HG03439 (cell line): ENCODE measurements around the gene MICAL3.

ENCODE experiments used
- ATAC-seq: cut with Tn5 transposase; IDR thresholded peaks from one replicate; pipeline ENCODE4 v1.9.1; 2021; ENCODE audit warnings: mild to moderate bottlenecking, moderate library complexity; ENCODE audit not compliant: unreplicated experiment

The MICAL3 gene

DNA sequence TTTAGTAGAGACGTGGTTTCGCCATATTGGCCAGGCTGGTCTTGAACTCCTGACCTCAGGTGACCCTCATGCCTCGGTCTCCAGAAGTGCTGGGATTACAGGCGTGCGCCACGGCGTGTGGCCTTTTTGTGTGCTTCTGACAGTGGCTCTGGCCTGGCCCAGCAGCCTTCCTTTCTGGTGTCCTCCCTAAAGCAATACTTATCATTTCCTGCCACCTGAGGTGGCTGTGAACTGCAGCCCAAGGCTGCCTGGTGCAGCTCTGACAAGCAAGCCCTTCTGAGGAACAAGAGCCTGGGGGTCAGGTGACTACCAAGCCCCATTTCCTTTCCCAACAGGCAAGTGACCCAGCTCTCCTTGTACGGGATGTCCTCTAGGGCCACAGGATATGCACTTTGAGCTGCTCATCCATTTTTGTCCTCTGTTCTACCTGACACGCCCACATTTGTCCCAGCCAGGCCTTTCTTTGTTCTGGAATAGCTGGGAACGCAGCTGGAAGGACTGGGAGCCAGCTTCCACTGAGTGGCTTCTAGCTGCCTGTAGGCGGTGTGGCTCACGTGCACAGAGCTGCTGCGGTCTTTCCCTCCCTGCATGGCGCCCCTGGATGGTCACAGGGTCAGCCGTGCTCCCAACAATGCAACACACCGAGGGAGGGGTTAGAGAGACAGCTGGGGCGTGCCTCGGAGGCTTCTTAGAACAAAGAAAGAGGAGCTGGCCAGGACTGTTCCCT is 237.8 kb downstream of the MICAL3 start:
- no peak for ATAC-seq

DNA sequence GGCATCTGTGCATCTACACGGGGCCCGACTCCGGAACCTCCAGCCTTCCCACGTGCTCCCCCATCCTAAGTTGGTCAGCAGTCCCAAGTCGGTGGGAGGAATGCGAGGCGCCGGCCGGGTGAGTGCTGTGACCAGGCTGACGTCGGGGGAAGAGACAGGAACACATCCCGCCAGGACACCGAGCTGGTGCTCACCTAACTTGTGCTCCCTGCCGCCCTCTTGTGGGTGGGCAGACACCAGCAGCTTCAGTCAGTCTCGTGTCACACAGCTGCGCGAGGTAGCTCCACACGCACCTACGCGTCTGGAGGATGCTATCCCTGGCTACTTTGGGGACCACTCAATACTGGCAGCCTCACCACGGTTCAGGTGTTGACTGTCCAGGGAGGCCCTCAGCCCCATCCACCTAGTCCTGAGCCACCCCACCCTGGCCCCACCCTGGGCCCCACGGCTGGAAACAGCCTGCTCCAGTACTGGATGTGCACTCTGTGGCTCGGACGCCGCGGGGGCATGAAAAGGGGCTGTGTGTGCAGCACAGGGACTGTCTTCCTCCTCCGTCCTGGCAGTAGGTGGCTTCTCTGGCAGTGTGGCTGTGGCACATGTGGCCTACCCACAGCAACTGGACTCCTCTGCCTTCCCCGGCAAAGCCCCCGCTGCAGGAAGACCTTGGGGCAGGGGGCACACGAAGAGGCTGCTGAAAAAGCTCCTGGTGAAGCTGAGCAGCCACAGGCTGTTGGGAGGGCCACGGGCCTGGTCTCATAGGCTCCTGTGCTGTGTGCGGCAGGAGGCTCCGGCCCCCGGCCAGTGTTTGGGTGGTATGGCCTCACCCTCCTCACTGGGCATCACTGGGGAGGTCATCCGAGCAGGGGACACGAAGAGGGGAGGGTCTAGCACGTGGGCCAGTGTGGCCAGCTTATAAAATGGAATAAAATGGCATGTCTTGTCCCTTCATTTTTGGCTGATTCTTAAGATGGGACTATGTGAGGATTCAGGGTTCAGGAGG is 238.9 kb downstream of the MICAL3 start:
- ATAC-seq: no peak

- ATAC-seq: no peak
Observed at GRCh38 chr22:17784776-17785175, 239.6 kb downstream of the MICAL3 start.

- no peak for ATAC-seq
Observed at GRCh38 chr22:17783773-17784480, 240.4 kb downstream of the MICAL3 start.

- ATAC-seq: no peak
Observed at GRCh38 chr22:17783312-17783711, 241.0 kb downstream of the MICAL3 start.

- no peak for ATAC-seq
Observed at GRCh38 chr22:17782621-17783020, 241.7 kb downstream of the MICAL3 start.

DNA sequence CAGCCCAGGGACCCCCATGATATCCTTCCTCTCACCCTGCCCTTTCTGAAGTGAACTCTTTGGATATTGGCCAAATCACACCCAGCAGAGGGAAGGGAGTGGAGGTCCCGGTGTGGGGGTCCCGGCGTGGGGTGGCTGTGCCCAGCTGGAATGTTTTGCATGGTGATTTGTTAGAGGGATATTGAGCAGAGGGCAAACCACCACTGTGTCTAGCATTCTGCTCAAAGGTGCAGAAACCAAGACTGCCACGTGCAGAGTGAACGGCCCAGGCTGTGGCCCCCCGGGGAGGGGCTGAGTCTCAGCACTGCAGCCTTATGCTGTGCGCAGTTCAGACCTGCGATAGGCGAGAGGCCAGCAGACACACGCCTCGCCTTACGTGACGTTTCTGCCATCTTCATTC is 242.2 kb downstream of the MICAL3 start:
- ATAC-seq: no peak

- no peak for ATAC-seq
Observed at GRCh38 chr22:17781319-17782031, 242.9 kb downstream of the MICAL3 start.

GRCh38 chr22:17780741-17781318 is 243.5 kb downstream of the MICAL3 start:
- ATAC-seq: no peak

- no peak for ATAC-seq
Observed at GRCh38 chr22:17780116-17780740, 244.1 kb downstream of the MICAL3 start.

GRCh38 chr22:17779286-17780115 is 244.9 kb downstream of the MICAL3 start:
- ATAC-seq: no peak

GRCh38 chr22:17778412-17778976 is 245.9 kb downstream of the MICAL3 start:
- ATAC-seq: no peak

DNA sequence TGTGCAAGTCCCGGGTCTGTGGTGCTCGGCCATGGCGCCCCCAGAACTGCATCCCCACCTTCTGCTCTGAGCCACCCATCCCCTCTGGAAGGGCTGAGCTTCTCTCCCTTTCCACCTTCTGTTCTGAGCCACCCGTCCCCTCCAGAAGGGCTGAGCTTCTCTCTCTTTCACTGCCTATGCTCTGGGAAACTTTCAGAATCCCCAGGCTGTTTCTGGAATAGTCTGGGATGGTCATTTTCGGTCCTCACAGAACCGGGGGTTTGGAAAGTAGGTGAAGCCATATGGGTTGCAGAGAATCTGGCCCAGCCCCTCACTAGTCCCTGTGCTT is 246.7 kb downstream of the MICAL3 start:
- no peak for ATAC-seq

DNA sequence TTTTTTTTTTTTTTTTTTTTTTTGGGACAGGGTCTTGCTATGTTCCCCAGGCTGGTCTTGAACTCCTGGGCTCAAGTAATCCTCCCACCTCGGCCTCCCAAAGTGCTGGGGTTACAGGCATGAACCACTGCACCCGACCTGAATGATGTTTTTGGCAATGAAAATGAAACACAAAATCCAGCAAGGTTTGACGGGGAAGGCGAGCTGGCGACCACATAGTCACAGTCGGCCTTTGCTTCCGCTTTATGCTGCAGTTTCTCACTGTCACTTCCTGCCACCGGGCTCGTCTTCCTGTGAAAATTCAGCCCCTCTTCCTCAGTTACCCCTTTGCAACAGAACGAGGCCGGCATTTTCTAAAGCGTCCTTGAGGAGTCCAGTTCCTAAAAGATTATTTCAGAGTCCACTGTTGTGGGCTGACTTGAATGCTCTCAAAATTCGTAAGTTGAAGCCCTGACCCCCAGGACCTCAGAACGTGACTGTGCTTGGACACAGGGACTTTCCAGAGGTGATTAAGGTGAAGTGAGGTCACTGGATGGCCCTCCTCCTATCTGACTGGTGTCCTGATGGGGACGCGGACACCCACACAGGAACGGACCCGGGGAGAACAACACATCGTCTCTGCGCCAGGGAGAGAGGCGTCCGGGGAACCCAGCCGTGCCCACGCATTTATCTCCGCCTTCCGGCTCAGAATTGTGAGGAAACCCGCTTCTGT is 247.2 kb downstream of the MICAL3 start:
- ATAC-seq: peak; percentile 40

DNA sequence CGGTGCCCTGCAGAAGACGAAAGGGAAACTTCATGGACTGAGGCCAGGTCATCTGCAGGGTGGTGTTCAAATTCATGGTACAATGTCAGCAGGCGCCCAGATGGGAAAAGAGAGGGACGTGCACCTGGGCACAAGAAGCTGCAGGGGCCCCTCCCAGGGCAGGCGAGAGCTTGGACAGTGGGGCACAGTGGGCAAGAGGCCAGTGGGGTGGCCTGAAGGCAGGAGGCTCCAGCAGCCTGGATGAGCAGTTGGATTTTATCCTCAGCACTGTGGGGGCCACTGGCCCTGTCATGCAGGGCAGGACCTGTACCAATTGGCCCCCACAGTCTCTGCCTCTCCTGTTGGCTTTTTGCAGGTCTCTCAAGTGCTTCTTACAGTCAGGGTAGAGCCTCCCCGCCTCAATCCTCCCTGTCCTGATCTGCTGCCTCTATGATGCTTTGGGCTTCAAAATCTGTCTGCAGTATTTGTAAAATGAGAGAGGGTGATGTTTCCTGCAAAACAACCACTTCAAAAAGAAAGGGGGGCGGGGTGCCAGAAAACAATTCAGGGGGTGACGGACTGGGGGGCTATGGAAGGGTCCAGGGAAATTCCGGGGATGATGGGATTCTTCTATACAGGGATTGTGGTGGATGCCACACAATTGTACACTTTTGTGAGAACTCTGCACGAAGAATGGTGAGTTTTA is 248.4 kb downstream of the MICAL3 start:
- ATAC-seq: no peak

- no peak for ATAC-seq
Observed at GRCh38 chr22:17774926-17775685, 249.3 kb downstream of the MICAL3 start.
